Gastroesophageal sphincter (tissue), 3 donors: ENCODE data around the gene SCN4A.

Experiments used
- EP300 ChIP-seq: sonication (generic); formaldehyde crosslinking; IDR thresholded peaks from one replicate; pipeline ENCODE4 v1.6.1; 2017; ENCODE audit warnings: antibody characterized with exemption, mild to moderate bottlenecking
- POLR2A ChIP-seq, 2 donors: fragments of 450-650 bp; IDR thresholded peaks; one replicate each; pipeline ENCODE4 v1.6.1; 2017; ENCODE audit warnings: antibody characterized with exemption in 2 of 2, mild to moderate bottlenecking in 2 of 2, moderate library complexity in 1 of 2
- TF ChIP-seq, protein P1 (sequence below), 4 experiments: fragments of 200-600 bp in 2 of 4; fragments of 450-650 bp in 2 of 4; sonication (generic) in 1 of 4; IDR thresholded peaks; one replicate each; pipeline ENCODE4 v1.5.1; 2017 to 2019; ENCODE audit warnings: antibody characterized with exemption in 4 of 4, mild to moderate bottlenecking in 2 of 4, moderate library complexity in 2 of 4

DNA sequence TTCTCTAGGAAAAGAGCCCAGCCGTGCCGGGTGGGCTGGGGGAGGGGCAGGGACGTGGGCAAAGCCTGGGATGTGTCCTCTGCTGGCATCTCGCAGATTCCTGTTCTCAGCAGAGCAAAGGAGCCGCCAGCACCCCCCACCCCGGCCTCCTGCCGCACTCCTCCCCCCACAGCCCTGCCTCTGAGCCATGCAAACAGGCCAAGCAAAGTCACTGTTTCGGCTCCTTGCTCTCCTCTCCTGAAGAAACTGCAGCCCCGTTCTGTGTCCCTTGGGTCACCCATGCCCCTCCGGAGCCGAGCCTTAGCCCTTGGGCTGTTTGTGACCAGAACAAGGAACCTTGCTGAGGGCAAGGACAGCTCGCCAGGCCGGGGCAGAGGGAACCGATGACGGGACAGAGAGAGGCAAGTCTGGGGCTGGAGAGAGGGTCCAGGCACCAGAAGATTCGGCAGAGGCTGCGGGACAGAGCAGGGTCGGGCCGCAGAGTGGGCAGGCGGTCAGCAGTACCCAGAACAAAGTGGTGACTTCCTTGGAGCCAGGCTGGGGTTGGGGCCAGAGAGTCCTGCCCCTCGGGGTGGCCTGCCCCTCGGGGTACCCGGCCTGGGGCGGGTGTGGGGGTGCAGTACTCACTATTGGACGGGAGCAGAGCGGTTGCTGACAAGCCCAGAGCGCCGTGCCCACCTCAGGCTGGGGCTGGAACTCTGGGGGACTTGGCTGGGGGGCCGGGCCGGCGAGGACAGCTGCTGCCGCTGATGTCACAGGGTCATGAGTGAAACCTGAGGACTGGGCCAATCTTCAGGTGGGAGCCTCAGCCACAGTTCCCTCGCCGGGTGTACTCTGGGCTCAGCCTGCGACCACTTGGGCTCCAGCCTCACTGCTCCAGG, 16.3 kb upstream of the SCN4A start:
- TF ChIP-seq EP300 (no peak), POLR2A (IDR thresholded peaks at IDR 0.05) (no peak)
- TF ChIP-seq, protein P1, sequence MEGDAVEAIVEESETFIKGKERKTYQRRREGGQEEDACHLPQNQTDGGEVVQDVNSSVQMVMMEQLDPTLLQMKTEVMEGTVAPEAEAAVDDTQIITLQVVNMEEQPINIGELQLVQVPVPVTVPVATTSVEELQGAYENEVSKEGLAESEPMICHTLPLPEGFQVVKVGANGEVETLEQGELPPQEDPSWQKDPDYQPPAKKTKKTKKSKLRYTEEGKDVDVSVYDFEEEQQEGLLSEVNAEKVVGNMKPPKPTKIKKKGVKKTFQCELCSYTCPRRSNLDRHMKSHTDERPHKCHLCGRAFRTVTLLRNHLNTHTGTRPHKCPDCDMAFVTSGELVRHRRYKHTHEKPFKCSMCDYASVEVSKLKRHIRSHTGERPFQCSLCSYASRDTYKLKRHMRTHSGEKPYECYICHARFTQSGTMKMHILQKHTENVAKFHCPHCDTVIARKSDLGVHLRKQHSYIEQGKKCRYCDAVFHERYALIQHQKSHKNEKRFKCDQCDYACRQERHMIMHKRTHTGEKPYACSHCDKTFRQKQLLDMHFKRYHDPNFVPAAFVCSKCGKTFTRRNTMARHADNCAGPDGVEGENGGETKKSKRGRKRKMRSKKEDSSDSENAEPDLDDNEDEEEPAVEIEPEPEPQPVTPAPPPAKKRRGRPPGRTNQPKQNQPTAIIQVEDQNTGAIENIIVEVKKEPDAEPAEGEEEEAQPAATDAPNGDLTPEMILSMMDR (IDR thresholded peaks at IDR 0.05) = no peak
